H9 (cell line): ENCODE data around the gene FBXO11. TPM values are rescaled to one million over a fixed set of nuclear protein-coding genes. Genes with fewer than 3 reads are reported as not detected.

Experiments used
- DNase-seq: peaks from one replicate; pipeline ENCODE4 v3.0.0-alpha.2; 2017
- H2AFZ ChIP-seq: one replicate; pipeline ENCODE4 v1.6.1; 2013; ENCODE audit warnings: mild to moderate bottlenecking, low read length, control low read depth, moderate library complexity
- H2AK5ac ChIP-seq: 2 replicates; pipeline ENCODE4 v1.6.1; 2013; ENCODE audit warnings: low read length, control low read depth, mixed read lengths; ENCODE audit not compliant: insufficient read length
- H2BK120ac ChIP-seq: one replicate; pipeline ENCODE4 v1.6.1; 2013; ENCODE audit warnings: low read depth, mild to moderate bottlenecking, low read length, control low read depth, inconsistent platforms; ENCODE audit not compliant: poor library complexity, severe bottlenecking
- H2BK12ac ChIP-seq: 2 replicates; pipeline ENCODE4 v1.6.1; 2013; ENCODE audit warnings: low read length, control low read depth, mixed read lengths, low read depth; ENCODE audit not compliant: insufficient read length
- H2BK15ac ChIP-seq: 2 replicates; pipeline ENCODE4 v1.6.1; 2013; ENCODE audit warnings: low read depth, low read length, control low read depth
- H2BK20ac ChIP-seq: one replicate; pipeline ENCODE4 v1.6.1; 2013; ENCODE audit warnings: low read depth, mild to moderate bottlenecking, low read length, control low read depth, inconsistent platforms; ENCODE audit not compliant: poor library complexity, severe bottlenecking
- H2BK5ac ChIP-seq: 2 replicates; pipeline ENCODE4 v1.6.1; 2013; ENCODE audit warnings: low read length, control low read depth, mixed read lengths; ENCODE audit not compliant: insufficient read length
- H3K14ac ChIP-seq: 2 replicates; pipeline ENCODE4 v1.6.1; 2013; ENCODE audit warnings: low read length, control low read depth; ENCODE audit not compliant: insufficient read depth
- H3K18ac ChIP-seq: 2 replicates; pipeline ENCODE4 v1.6.1; 2013; ENCODE audit warnings: low read depth, mild to moderate bottlenecking, mixed read lengths, low read length, control low read depth; ENCODE audit not compliant: insufficient read length
- H3K23ac ChIP-seq: 2 replicates; pipeline ENCODE4 v1.6.1; 2013; ENCODE audit warnings: low read length, control low read depth, mixed read lengths, low read depth; ENCODE audit not compliant: insufficient read length
- H3K23me2 ChIP-seq: 2 replicates; pipeline ENCODE4 v1.6.1; 2013; ENCODE audit warnings: low read depth, mild to moderate bottlenecking, mixed read lengths, low read length, control low read depth; ENCODE audit not compliant: insufficient read length, poor library complexity, severe bottlenecking
- H3K27ac ChIP-seq: 2 replicates; pipeline ENCODE4 v1.5.1; 2013; ENCODE audit warnings: low read length, control low read depth, mixed read lengths, low read depth; ENCODE audit not compliant: insufficient read length
- H3K27me3 ChIP-seq: 2 replicates; pipeline ENCODE4 v1.6.1; 2013; ENCODE audit warnings: low read length, control low read depth, inconsistent platforms; ENCODE audit not compliant: insufficient read depth
- H3K4ac ChIP-seq: 2 replicates; pipeline ENCODE4 v1.6.1; 2013; ENCODE audit warnings: low read depth, mild to moderate bottlenecking, control low read depth, inconsistent platforms, low read length, moderate library complexity
- H3K4me1 ChIP-seq: 2 replicates; pipeline ENCODE4 v1.6.1; 2013; ENCODE audit warnings: low read length, control low read depth, inconsistent platforms; ENCODE audit not compliant: insufficient read depth
- H3K4me2 ChIP-seq: 2 replicates; pipeline ENCODE4 v1.6.1; 2013; ENCODE audit warnings: low read length, control low read depth, mixed read lengths; ENCODE audit not compliant: insufficient read length, insufficient read depth
- H3K56ac ChIP-seq: 2 replicates; pipeline ENCODE4 v1.6.1; 2013; ENCODE audit warnings: low read depth, mild to moderate bottlenecking, mixed read lengths, low read length, control low read depth; ENCODE audit not compliant: insufficient read length
- H3K79me1 ChIP-seq: 2 replicates; pipeline ENCODE4 v1.6.1; 2013; ENCODE audit warnings: low read depth, mild to moderate bottlenecking, moderate library complexity, low read length, control low read depth, inconsistent platforms; ENCODE audit not compliant: insufficient read depth, poor library complexity, severe bottlenecking
- H3K79me2 ChIP-seq: 2 replicates; pipeline ENCODE4 v1.6.1; 2013; ENCODE audit warnings: low read length, control low read depth, inconsistent platforms; ENCODE audit not compliant: insufficient read depth
- H3K9ac ChIP-seq: 2 replicates; pipeline ENCODE4 v1.6.1; 2013; ENCODE audit warnings: low read length, control low read depth, mixed read lengths; ENCODE audit not compliant: insufficient read length; ENCODE audit errors: extremely low read depth
- H3K9me3 ChIP-seq: one replicate; pipeline ENCODE4 v1.6.1; 2013; ENCODE audit warnings: low read depth, low read length, inconsistent platforms; ENCODE audit not compliant: control insufficient read depth
- H3T11ph ChIP-seq: one replicate; pipeline ENCODE4 v1.6.1; 2013; ENCODE audit warnings: mild to moderate bottlenecking, low read length, control low read depth, inconsistent platforms
- H4K20me1 ChIP-seq: one replicate; pipeline ENCODE4 v1.6.1; 2013; ENCODE audit not compliant: control insufficient read depth, insufficient read length, insufficient read depth
- H4K5ac ChIP-seq: 2 replicates; pipeline ENCODE4 v1.6.1; 2013; ENCODE audit warnings: low read depth, mild to moderate bottlenecking, mixed read lengths, low read length, control low read depth; ENCODE audit not compliant: insufficient read length
- H4K8ac ChIP-seq: replicated peaks from 2 replicates; pipeline ENCODE4 v1.6.1; 2013; ENCODE audit warnings: low read length, control low read depth, mixed read lengths, low read depth; ENCODE audit not compliant: insufficient read length
- H4K91ac ChIP-seq: 2 replicates; pipeline ENCODE4 v1.6.1; 2013; ENCODE audit warnings: low read depth, mild to moderate bottlenecking, moderate library complexity, mixed read lengths, low read length, control low read depth; ENCODE audit not compliant: insufficient read length
- H3K27ac Mint-ChIP-seq, 3 experiments: 2 replicates in 2 of 3; 3 replicates in 1 of 3; pipeline ENCODE4 v1.8.0; 2020 to 2021; ENCODE audit warnings: mixed read lengths in 3 of 3, mild to moderate bottlenecking in 1 of 3, moderate library complexity in 1 of 3
- H3K27me3 Mint-ChIP-seq: 2 replicates; pipeline ENCODE4 v1.8.0; 2021; ENCODE audit warnings: low read depth, mild to moderate bottlenecking, moderate library complexity, mixed read lengths
- H3K36me3 Mint-ChIP-seq, 3 experiments: 2 replicates in 2 of 3; 3 replicates in 1 of 3; pipeline ENCODE4 v1.8.0; 2020 to 2021; ENCODE audit warnings: low read depth in 3 of 3, mixed read lengths in 3 of 3; ENCODE audit not compliant: insufficient read depth in 1 of 3
- H3K4me1 Mint-ChIP-seq, 2 experiments: 2 replicates each; pipeline ENCODE4 v1.8.0; 2020; ENCODE audit warnings: mixed read lengths in 2 of 2
- H3K4me3 Mint-ChIP-seq, 2 experiments: 2 replicates in 1 of 2; 3 replicates in 1 of 2; pipeline ENCODE4 v1.8.0; 2020 to 2021; ENCODE audit warnings: mild to moderate bottlenecking in 2 of 2, mixed read lengths in 2 of 2, moderate library complexity in 1 of 2
- H3K9me3 Mint-ChIP-seq, 2 experiments: 2 replicates in 1 of 2; 3 replicates in 1 of 2; pipeline ENCODE4 v1.8.0; 2020; ENCODE audit warnings: mild to moderate bottlenecking in 2 of 2, mixed read lengths in 2 of 2, moderate library complexity in 1 of 2
- CTCF ChIP-seq: fragments of 200-600 bp; sonication (generic); conservative IDR thresholded peaks from 3 replicates; pipeline ENCODE4 v1.8.0; 2021; ENCODE audit warnings: antibody characterized with exemption, mild to moderate bottlenecking
- total RNA-seq: library from RNA; stranded (reverse); gene quantifications from 2 replicates; pipeline ENCODE4 v1.2.1, GENCODE V29; 2021

FBXO11 gene
- total RNA-seq, 1 experiment from 2014 or later = 68.8 TPM

- Histone ChIP-seq H3K14ac (no peak overlapping the region), H3K23me2 (no peaks in the 10 kb centered on the region), H3K27me3 (no peaks in the 10 kb centered on the region), H3K4me1 (peaks cover 2% of the 10 kb centered on the region; the same call in 1 of the 2 replicates), H3T11ph (no peak overlapping the region), H3K79me1 (no peaks in the 10 kb centered on the region), H2BK12ac (no peak overlapping the region), H3K27ac (no peak overlapping the region), H3K56ac (no peak overlapping the region), H2BK5ac (no peak overlapping the region), H3K9ac (no peak overlapping the region), H3K18ac (no peak overlapping the region), H4K91ac (no peak overlapping the region), H3K79me2 (no peaks in the 10 kb centered on the region), H3K4me2 (no peak overlapping the region), H2BK20ac (no peak overlapping the region), H3K23ac (no peak overlapping the region), H4K20me1 (no peaks in the 10 kb centered on the region), H4K5ac (no peak overlapping the region), H3K4ac (no peak overlapping the region), H4K8ac (no peak overlapping the region), H2AK5ac (no peak overlapping the region), H2AFZ (no peak overlapping the region), H2BK120ac (no peak overlapping the region), H3K9me3 (no peaks in the 10 kb centered on the region), H2BK15ac (no peak overlapping the region)
- peaks cover 0 to 6% of the 10 kb centered on the region in 2 experiments; a peak in 2 of 5 replicates for H3K9me3 Mint-ChIP-seq
- no peaks in the 10 kb centered on the region; the same call in 1 of the 2 replicates for H3K27me3 Mint-ChIP-seq
- H3K36me3 Mint-ChIP-seq = peaks cover 0 to 10% (median 5%) of the 10 kb centered on the region in 3 experiments; a peak in 3 of 7 replicates
- H3K4me3 Mint-ChIP-seq = no peak overlapping the region
- no peak overlapping the region for H3K27ac Mint-ChIP-seq
- DNase-seq = no peak
- TF ChIP-seq CTCF = no peak
- H3K4me1 Mint-ChIP-seq = peaks cover 14 to 15% of the 10 kb centered on the region in 2 experiments
These were observed 135.1 kb downstream of the FBXO11 start for GRCh38 chr2:47771211-47771610.
